HCT116 (cell line): ENCODE data around the gene PTGES2.

Experiments
- EZH2 ChIP-seq: fragments of 200-600 bp; sonication (generic); IDR thresholded peaks from 2 replicates; pipeline ENCODE4 v1.6.1; 2017; ENCODE audit warnings: antibody characterized with exemption, mixed run types
- POLR2A ChIP-seq: IDR thresholded peaks from 2 replicates; pipeline ENCODE4 v1.7.0; 2011; ENCODE audit warnings: borderline replicate concordance; ENCODE audit not compliant: insufficient read depth, insufficient read length; ENCODE audit errors: extremely low read depth
- RAD21 ChIP-seq: IDR thresholded peaks from 2 replicates; pipeline ENCODE4 v1.6.1; 2012; ENCODE audit warnings: low read depth, mild to moderate bottlenecking
- TCF7L2 ChIP-seq: IDR thresholded peaks from 2 replicates; pipeline ENCODE4 v1.7.0; 2011; ENCODE audit warnings: borderline replicate concordance, inconsistent platforms; ENCODE audit not compliant: insufficient read depth, insufficient read length; ENCODE audit errors: extremely low read depth
- ZNF274 ChIP-seq: fragments of 200-500 bp; sonication (Bioruptor generic); IDR thresholded peaks from 2 replicates; pipeline ENCODE4 v1.6.1; 2014; ENCODE audit warnings: mild to moderate bottlenecking, low read depth, low read length, inconsistent platforms
- TF ChIP-seq, protein P1 (sequence below), 3 experiments: fragments of 200-600 bp in 1 of 3; sonication (generic) in 1 of 3; IDR thresholded peaks in 2 of 3; conservative IDR thresholded peaks in 1 of 3; 2 replicates each; pipeline ENCODE4 v1.5.1; 2012 to 2017; ENCODE audit warnings: low read depth in 2 of 3, low read length in 2 of 3, antibody characterized with exemption in 1 of 3, borderline replicate concordance in 1 of 3, control low read depth in 1 of 3, mild to moderate bottlenecking in 1 of 3, mixed read lengths in 1 of 3, mixed run types in 1 of 3, moderate library complexity in 1 of 3; ENCODE audit not compliant: insufficient read depth in 1 of 3

DNA sequence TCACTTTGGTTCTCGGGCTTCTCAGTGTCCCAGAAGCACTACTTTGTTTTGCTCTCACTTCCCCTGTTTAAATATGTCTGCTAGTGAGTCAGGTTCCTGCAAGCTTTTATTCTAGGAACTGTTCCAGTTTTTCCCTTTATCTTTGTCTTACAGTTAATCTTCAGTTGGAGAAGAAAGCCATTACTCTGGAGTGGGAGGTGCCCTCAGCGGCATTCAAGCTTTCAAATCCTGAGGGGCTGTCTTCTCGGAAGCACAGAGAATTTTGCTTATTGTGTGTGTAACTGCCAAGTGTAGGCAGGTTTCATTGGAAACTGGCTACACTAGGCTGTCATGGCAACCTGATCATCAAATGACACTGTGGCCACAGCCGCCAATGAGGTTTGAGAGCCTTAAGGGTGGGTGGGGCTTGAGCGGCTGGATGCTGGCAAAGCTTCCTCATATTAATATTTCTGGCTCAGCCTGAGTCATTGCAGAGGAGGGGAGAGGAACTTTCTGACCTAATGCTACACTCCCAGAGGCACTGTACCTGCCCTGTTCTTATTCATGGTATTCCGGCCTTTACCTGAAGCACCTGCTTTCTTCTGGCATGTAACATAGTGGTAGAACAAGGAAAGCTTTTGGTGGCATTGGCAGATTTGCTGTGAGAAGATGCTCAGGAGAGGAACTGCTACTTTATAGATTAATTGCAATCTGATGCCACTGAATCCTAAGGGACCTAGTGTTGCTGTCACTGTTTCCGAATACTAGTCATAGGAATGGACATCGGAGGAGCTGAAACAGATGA is 33.2 kb downstream of the PTGES2 start:
- no peak for TF ChIP-seq ZNF274
- TF ChIP-seq, protein P1, sequence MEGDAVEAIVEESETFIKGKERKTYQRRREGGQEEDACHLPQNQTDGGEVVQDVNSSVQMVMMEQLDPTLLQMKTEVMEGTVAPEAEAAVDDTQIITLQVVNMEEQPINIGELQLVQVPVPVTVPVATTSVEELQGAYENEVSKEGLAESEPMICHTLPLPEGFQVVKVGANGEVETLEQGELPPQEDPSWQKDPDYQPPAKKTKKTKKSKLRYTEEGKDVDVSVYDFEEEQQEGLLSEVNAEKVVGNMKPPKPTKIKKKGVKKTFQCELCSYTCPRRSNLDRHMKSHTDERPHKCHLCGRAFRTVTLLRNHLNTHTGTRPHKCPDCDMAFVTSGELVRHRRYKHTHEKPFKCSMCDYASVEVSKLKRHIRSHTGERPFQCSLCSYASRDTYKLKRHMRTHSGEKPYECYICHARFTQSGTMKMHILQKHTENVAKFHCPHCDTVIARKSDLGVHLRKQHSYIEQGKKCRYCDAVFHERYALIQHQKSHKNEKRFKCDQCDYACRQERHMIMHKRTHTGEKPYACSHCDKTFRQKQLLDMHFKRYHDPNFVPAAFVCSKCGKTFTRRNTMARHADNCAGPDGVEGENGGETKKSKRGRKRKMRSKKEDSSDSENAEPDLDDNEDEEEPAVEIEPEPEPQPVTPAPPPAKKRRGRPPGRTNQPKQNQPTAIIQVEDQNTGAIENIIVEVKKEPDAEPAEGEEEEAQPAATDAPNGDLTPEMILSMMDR (IDR thresholded peaks at IDR 0.05 in 2 of 3, conservative IDR thresholded peaks at IDR 0.05 in 1 of 3; ENCODE audit: borderline replicate concordance in 1 of 3, insufficient read depth in 1 of 3, low read depth in 2 of 3, low read length in 2 of 3), result no peak
- TF ChIP-seq RAD21, result no peak
- no peak for TF ChIP-seq POLR2A
- TF ChIP-seq EZH2, result no peak
- no peak for TF ChIP-seq TCF7L2
